ENCODE results near the gene RABIF. TPM values are rescaled to one million over a fixed set of nuclear protein-coding genes. Genes with fewer than 3 reads are reported as not detected.

Gene RABIF
- total and polyA plus RNA-seq, 7 experiments from 2014 or later, result 11.6 to 24.9 (median 16.8) TPM

DNA sequence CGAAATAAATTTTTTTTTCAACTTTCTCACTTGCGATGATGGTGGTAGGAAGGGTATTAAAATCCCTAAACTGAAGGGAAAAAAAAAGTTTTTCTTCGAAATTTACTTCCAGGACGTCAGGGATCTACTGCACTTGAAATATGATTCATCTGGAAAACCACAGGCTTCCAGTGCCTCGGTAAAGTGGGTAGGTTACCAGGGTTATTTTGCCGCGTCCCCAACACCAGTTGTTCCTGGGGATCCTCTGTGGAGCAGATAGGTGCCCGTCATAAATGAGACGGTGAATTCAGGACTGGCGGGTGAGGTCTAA is 773 bp downstream of the RABIF start:
- Mint-ChIP-seq H3K4me1 (peaks cover 14 to 43% (median 34%) of the 10 kb centered on the region in 7 donors), H3K27ac (peak overlapping the region; percentile 10 to 94 (median 88)), H3K9me3 (peaks cover 0 to 4% (median 0%) of the 10 kb centered on the region in 11 donors), H3K4me3 (peak overlapping the region; percentile 85 to 99 (median 91)), H3K27me3 (no peaks in the 10 kb centered on the region), H3K36me3 (peaks cover 0 to 15% (median 6%) of the 10 kb centered on the region in 5 donors)
- ChIA-PET POLR2A (interaction anchor here (0.5 to 1.8 kb wide), 8 partner anchors 8 to 136 kb away, joined by 3 to 9 read pairs (median 4); partner anchors contain the start of genes KLHL12, PCAT6 and TMEM183A), CTCF (no interaction called here)
- peaks cover 6 to 12% of the 10 kb centered on the region in 2 donors for H3K4me1 ChIP-seq (ENCODE audit: control insufficient read depth in 2 of 2, insufficient read depth in 2 of 2, low read length in 2 of 2)
- H3K4me3 ChIP-seq (ENCODE audit: low read length), result peak overlapping the region; percentile 90
- intact Hi-C loops (cut with micrococcal nuclease), result loop anchor here (1.0 to 10.0 kb wide), 9 partner anchors 25 to 731 kb away; partner anchors contain the start of genes KLHL12 (in 1 of the 2), PCAT6 (in 1 of the 2), PPFIA4 (in 1 of the 2) and PPP1R12B (in 1 of the 2)
- no peak for ATAC-seq
- no peaks in the 10 kb centered on the region for H3K27me3 ChIP-seq (ENCODE audit: control insufficient read depth in 2 of 2, insufficient read depth in 2 of 2, low read length in 2 of 2)
- peak overlapping the region; percentile 86 for H3K27ac ChIP-seq (ENCODE audit: low read depth, low read length)
- peaks cover 0 to 17% (median 5%) of the 10 kb centered on the region in 3 experiments for H3K36me3 ChIP-seq (ENCODE audit: control insufficient read depth in 2 of 3, insufficient read depth in 3 of 3, low read length in 3 of 3)
- no peaks in the 10 kb centered on the region for H3K9me3 ChIP-seq (ENCODE audit: control insufficient read depth in 2 of 3, low read length in 3 of 3)
- no peak for DNase-seq

DNA sequence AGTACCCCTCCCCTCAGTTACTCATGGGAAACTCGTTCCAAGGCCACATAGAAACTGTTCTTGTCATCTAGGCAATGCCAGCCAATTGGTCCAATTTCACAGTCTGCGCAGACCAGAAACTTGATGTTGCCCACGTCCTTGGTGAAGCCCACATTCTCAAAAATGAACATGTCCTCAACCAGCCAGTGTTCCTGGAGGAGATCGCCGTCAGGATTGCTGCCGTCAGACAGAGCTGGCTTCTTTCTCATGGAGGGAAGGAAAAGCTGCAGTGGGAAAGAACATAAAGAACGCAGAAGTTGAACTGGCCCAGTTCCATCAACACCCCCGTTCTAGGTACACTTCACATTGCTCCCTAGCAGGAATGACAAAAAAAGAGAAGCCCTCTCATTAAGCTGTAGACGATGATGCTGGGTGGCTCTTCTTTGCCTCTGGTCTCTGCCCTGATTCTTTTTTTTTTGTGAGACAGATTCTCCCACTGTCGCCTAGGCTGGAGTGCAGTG is 7.9 kb downstream of the RABIF start:
- no peak for ATAC-seq
- Histone ChIP-seq H3K36me3 (ENCODE audit: control insufficient read depth in 2 of 3, insufficient read depth in 3 of 3, low read length in 3 of 3) (peaks cover 0 to 34% (median 5%) of the 10 kb centered on the region in 3 experiments), H3K4me1 (ENCODE audit: control insufficient read depth in 2 of 2, insufficient read depth in 2 of 2, low read length in 2 of 2) (no peaks in the 10 kb centered on the region), H3K27me3 (ENCODE audit: control insufficient read depth in 2 of 2, insufficient read depth in 2 of 2, low read length in 2 of 2) (no peaks in the 10 kb centered on the region), H3K4me3 (ENCODE audit: low read length) (no peak overlapping the region), H3K9me3 (ENCODE audit: control insufficient read depth in 2 of 3, low read length in 3 of 3) (no peaks in the 10 kb centered on the region), H3K27ac (ENCODE audit: low read depth, low read length) (no peak overlapping the region)
- Mint-ChIP-seq H3K36me3 (peaks cover 9 to 29% (median 15%) of the 10 kb centered on the region in 5 donors), H3K27me3 (no peaks in the 10 kb centered on the region), H3K9me3 (no peaks in the 10 kb centered on the region), H3K4me3 (no peak overlapping the region), H3K4me1 (peaks cover 5 to 33% (median 18%) of the 10 kb centered on the region in 7 donors), H3K27ac (peak overlapping the region in 1 of 9 donors; percentile 34)
- ChIA-PET CTCF (no interaction called here), POLR2A (interaction anchor here (0.7 to 0.8 kb wide), 2 partner anchors 33 to 99 kb away, joined by 4 read pairs; no protein-coding TSS in a partner anchor)
- no peak for DNase-seq
- intact Hi-C loops (cut with micrococcal nuclease), result loop anchor here in 1 of 2 donors (10.0 kb wide), 1 partner anchor 126 kb away; no protein-coding TSS in a partner anchor

- H3K4me1 ChIP-seq (ENCODE audit: control insufficient read depth in 2 of 2, insufficient read depth in 2 of 2, low read length in 2 of 2), result no peaks in the 10 kb centered on the region
- POLR2A ChIA-PET, result interaction anchor here (0.6 to 1.4 kb wide), 3 partner anchors 9 to 798 kb away, joined by 3 to 4 read pairs (median 4); partner anchors contain the start of gene RABIF
- peaks cover 0 to 34% (median 5%) of the 10 kb centered on the region in 3 experiments for H3K36me3 ChIP-seq (ENCODE audit: control insufficient read depth in 2 of 3, insufficient read depth in 3 of 3, low read length in 3 of 3)
- H3K9me3 ChIP-seq (ENCODE audit: control insufficient read depth in 2 of 3, low read length in 3 of 3), result no peaks in the 10 kb centered on the region
- H3K36me3 Mint-ChIP-seq, result peaks cover 9 to 29% (median 15%) of the 10 kb centered on the region in 5 donors
- H3K27me3 Mint-ChIP-seq, result no peaks in the 10 kb centered on the region
- no peak overlapping the region for H3K4me3 Mint-ChIP-seq
- intact Hi-C loops (cut with micrococcal nuclease), result loop anchor here in 1 of 2 donors (10.0 kb wide), 1 partner anchor 125 kb away; no protein-coding TSS in a partner anchor
- peaks cover 5 to 26% (median 12%) of the 10 kb centered on the region in 7 donors for H3K4me1 Mint-ChIP-seq
- no peak for ATAC-seq
- DNase-seq, result no peak
- H3K9me3 Mint-ChIP-seq, result no peaks in the 10 kb centered on the region
- peak overlapping the region in 1 of 9 donors; percentile 63 for H3K27ac Mint-ChIP-seq
- H3K27ac ChIP-seq (ENCODE audit: low read depth, low read length), result no peak overlapping the region
- CTCF ChIA-PET, result interaction anchor here (0.6 kb wide), 1 partner anchor 117 kb away, joined by 3 read pairs; no protein-coding TSS in a partner anchor
- no peak overlapping the region for H3K4me3 ChIP-seq (ENCODE audit: low read length)
- H3K27me3 ChIP-seq (ENCODE audit: control insufficient read depth in 2 of 2, insufficient read depth in 2 of 2, low read length in 2 of 2), result no peaks in the 10 kb centered on the region
These were observed 8.9 kb downstream of the RABIF start for GRCh38 chr1:202880062-202880461.

- intact Hi-C loops (cut with micrococcal nuclease), result no loop called here
- Mint-ChIP-seq H3K27me3 (no peaks in the 10 kb centered on the region), H3K27ac (no peak overlapping the region), H3K36me3 (peaks cover 9 to 26% (median 15%) of the 10 kb centered on the region in 5 donors), H3K9me3 (no peaks in the 10 kb centered on the region), H3K4me3 (no peak overlapping the region), H3K4me1 (peaks cover 5 to 20% (median 10%) of the 10 kb centered on the region in 7 donors)
- ATAC-seq (no peak), DNase-seq (no peak)
- Histone ChIP-seq H3K36me3 (ENCODE audit: control insufficient read depth in 2 of 3, insufficient read depth in 3 of 3, low read length in 3 of 3) (peaks cover 0 to 34% (median 5%) of the 10 kb centered on the region in 3 experiments), H3K4me1 (ENCODE audit: control insufficient read depth in 2 of 2, insufficient read depth in 2 of 2, low read length in 2 of 2) (no peaks in the 10 kb centered on the region), H3K4me3 (ENCODE audit: low read length) (no peak overlapping the region), H3K9me3 (ENCODE audit: control insufficient read depth in 2 of 3, low read length in 3 of 3) (no peaks in the 10 kb centered on the region), H3K27ac (ENCODE audit: low read depth, low read length) (no peak overlapping the region), H3K27me3 (ENCODE audit: control insufficient read depth in 2 of 2, insufficient read depth in 2 of 2, low read length in 2 of 2) (no peaks in the 10 kb centered on the region)
- POLR2A ChIA-PET, result interaction anchor here (1.4 kb wide), 1 partner anchor 10 kb away, joined by 4 read pairs; the partner anchor contains the start of gene RABIF
- CTCF ChIA-PET, result interaction anchor here (0.6 kb wide), 1 partner anchor 118 kb away, joined by 3 read pairs; no protein-coding TSS in a partner anchor
These were observed 9.8 kb downstream of the RABIF start for GRCh38 chr1:202879128-202879527.

- H3K9me3 ChIP-seq (ENCODE audit: control insufficient read depth in 2 of 3, low read length in 3 of 3), result no peaks in the 10 kb centered on the region
- H3K36me3 ChIP-seq (ENCODE audit: control insufficient read depth in 2 of 3, insufficient read depth in 3 of 3, low read length in 3 of 3), result peaks cover 0 to 2% (median 0%) of the 10 kb centered on the region in 3 experiments
- H3K4me1 ChIP-seq (ENCODE audit: control insufficient read depth in 2 of 2, insufficient read depth in 2 of 2, low read length in 2 of 2), result no peaks in the 10 kb centered on the region
- no peak for ATAC-seq
- ChIA-PET CTCF (no interaction called here), POLR2A (no interaction called here)
- Mint-ChIP-seq H3K4me3 (no peak overlapping the region), H3K36me3 (peaks cover 0 to 7% (median 0%) of the 10 kb centered on the region in 5 donors), H3K4me1 (no peaks in the 10 kb centered on the region), H3K27me3 (peaks cover 0 to 7% (median 4%) of the 10 kb centered on the region in 5 donors), H3K9me3 (no peaks in the 10 kb centered on the region), H3K27ac (no peak overlapping the region)
- no peak overlapping the region for H3K27ac ChIP-seq (ENCODE audit: low read depth, low read length)
- intact Hi-C loops (cut with micrococcal nuclease), result no loop called here
- H3K27me3 ChIP-seq (ENCODE audit: control insufficient read depth in 2 of 2, insufficient read depth in 2 of 2, low read length in 2 of 2), result no peaks in the 10 kb centered on the region
- H3K4me3 ChIP-seq (ENCODE audit: low read length), result no peak overlapping the region
- DNase-seq, result no peak
These were observed 15.9 kb downstream of the RABIF start for GRCh38 chr1:202873026-202873425.

DNA sequence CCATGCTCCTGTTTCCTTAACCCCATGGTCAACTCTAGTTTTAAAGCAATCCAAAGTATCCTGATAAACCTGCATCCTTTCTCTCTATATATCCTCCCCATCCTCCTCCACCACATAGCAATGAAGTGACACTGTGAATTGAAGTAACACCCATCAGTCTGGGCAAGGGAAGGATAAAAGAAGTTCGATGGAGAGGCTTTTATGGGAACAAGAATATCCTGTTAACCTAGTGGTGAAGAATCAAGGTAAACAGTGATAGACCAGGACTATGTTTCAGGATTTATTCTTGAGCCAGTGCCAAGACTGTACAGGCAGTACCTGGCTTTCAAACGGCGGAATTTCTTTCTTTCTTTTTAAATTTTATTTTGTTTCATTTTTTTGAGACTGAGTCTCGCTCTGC is 17.6 kb downstream of the RABIF start:
- no peak overlapping the region for H3K4me3 Mint-ChIP-seq
- ATAC-seq (no peak), DNase-seq (no peak)
- POLR2A ChIA-PET, result no interaction called here
- no peaks in the 10 kb centered on the region for H3K9me3 ChIP-seq (ENCODE audit: control insufficient read depth in 2 of 3, low read length in 3 of 3)
- CTCF ChIA-PET, result no interaction called here
- H3K27me3 Mint-ChIP-seq, result peaks cover 2 to 13% (median 10%) of the 10 kb centered on the region in 5 donors
- no peak overlapping the region for H3K4me3 ChIP-seq (ENCODE audit: low read length)
- no peaks in the 10 kb centered on the region for H3K36me3 ChIP-seq (ENCODE audit: control insufficient read depth in 2 of 3, insufficient read depth in 3 of 3, low read length in 3 of 3)
- no peaks in the 10 kb centered on the region for H3K4me1 Mint-ChIP-seq
- intact Hi-C loops (cut with micrococcal nuclease), result no loop called here
- no peaks in the 10 kb centered on the region for H3K4me1 ChIP-seq (ENCODE audit: control insufficient read depth in 2 of 2, insufficient read depth in 2 of 2, low read length in 2 of 2)
- no peaks in the 10 kb centered on the region for H3K9me3 Mint-ChIP-seq
- no peak overlapping the region for H3K27ac ChIP-seq (ENCODE audit: low read depth, low read length)
- no peak overlapping the region for H3K27ac Mint-ChIP-seq
- no peaks in the 10 kb centered on the region for H3K27me3 ChIP-seq (ENCODE audit: control insufficient read depth in 2 of 2, insufficient read depth in 2 of 2, low read length in 2 of 2)
- peaks cover 0 to 3% (median 0%) of the 10 kb centered on the region in 5 donors for H3K36me3 Mint-ChIP-seq
